Fibroblast of lung (primary cell): ENCODE data around the gene PDZD2.

Experiments used
- CTCF ChIP-seq, 2 donors: IDR thresholded peaks in 1 of 2; conservative IDR thresholded peaks in 1 of 2; 1 replicate in 1 of 2; 2 replicates in 1 of 2; pipeline ENCODE4 v1.5.1; 2011 to 2012; ENCODE audit warnings: low read length in 2 of 2, control low read depth in 1 of 2, inconsistent platforms in 1 of 2, low read depth in 1 of 2, mild to moderate bottlenecking in 1 of 2
- EZH2 ChIP-seq: IDR thresholded peaks from 2 replicates; pipeline ENCODE4 v1.5.1; 2012; ENCODE audit warnings: low read length, control low read depth, mild to moderate bottlenecking; ENCODE audit errors: missing control alignments

DNA sequence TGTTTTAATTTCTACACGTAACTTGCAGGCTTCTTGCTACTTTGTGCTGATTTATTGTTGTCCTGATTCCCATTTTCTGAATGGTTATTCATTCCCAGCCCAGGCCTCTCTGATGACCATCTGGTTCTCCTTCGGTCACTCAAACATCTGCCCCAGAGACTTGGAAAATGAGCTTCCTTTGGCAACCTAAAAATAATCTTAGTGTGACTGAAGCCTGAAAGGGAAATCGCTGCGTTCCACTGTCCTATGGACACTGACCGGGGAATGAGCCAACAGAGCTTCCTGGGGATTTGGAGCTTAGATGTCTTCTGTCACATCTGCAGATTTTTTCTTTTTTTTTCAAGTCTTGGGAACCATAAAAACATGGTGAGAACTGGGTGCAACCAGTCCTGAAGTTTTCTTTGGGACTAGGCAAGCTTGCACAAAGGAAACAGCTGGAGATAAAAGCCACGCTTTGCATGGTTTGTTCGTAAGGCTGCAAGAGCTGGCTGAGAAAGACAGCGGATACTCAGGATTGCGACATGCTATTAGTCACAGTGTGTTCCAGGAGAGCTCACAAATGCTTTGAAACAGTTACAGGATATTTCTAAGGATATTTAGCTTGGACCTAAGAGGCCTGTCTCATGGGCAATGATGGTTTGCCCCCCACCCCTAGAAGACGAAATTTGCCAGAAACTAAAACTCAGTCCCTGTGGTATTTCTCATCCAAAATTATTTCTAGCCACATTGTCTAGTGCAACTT is 389.0 kb downstream of the PDZD2 start:
- TF ChIP-seq CTCF (conservative IDR thresholded peaks at IDR 0.05 in 1 of 2, IDR thresholded peaks at IDR 0.05 in 1 of 2; ENCODE audit: low read depth in 1 of 2, low read length in 2 of 2): no peak
- no peak for TF ChIP-seq EZH2
